ENCODE results near the gene IMMT. TPM values are rescaled to one million over a fixed set of nuclear protein-coding genes. Genes with fewer than 3 reads are reported as not detected.

IMMT gene
- total and polyA plus RNA-seq, 2 donors (not counting 1 experiment from before 2014, with no cell fraction given) = 23.5 to 66.0 TPM

- WGBS (ENCODE audit: insufficient coverage) = under 1% methylated on average over 16 of the region's 17 CpGs
These were observed 559 bp downstream of the IMMT start for GRCh38 chr2:86194751-86195054.

More at GRCh38 chr2:86194751-86195054, 559 bp downstream of the IMMT start:
- H3K4me3 ChIP-seq (ENCODE audit: control extremely low read depth in 1 of 5, extremely low read depth in 1 of 5, insufficient read depth in 1 of 5, low read depth in 2 of 5, low read length in 4 of 5) = peak overlapping the region; percentile 76 to 99 (median 91)
- peaks cover 17% of the 10 kb centered on the region for H4K20me1 ChIP-seq (ENCODE audit: control insufficient read depth, insufficient read depth, low read length, poor library complexity, severe bottlenecking)
- ATAC-seq (ENCODE audit: low read depth) (no peak), DNase-seq (no peak)
- Mint-ChIP-seq H3K9me3 (ENCODE audit: insufficient read depth) (no peaks in the 10 kb centered on the region), H3K4me1 (peaks cover 52% of the 10 kb centered on the region), H3K27ac (peak overlapping the region; percentile 89), H3K4me3 (peak overlapping the region; percentile 94), H3K27me3 (no peaks in the 10 kb centered on the region)
- no peak for TF ChIP-seq EZH2 (IDR thresholded peaks at IDR 0.05; ENCODE audit: borderline replicate concordance, insufficient read depth, low read depth, low read length, poor library complexity, severe bottlenecking)
- TF ChIP-seq CTCF (IDR thresholded peaks at IDR 0.05) = no peak
- intact Hi-C loops (cut with micrococcal nuclease) = loop anchor here (1.0 to 5.0 kb wide), 6 partner anchors 44 to 655 kb away; partner anchors contain the start of genes CHMP3, KDM3A, MAT2A and PTCD3
- peaks cover 70% of the 10 kb centered on the region for H3K79me2 ChIP-seq (ENCODE audit: control insufficient read depth, insufficient read depth, low read length)
- peak overlapping the region; percentile 82 for H3K9ac ChIP-seq (ENCODE audit: low read length)
- ChIA-PET CTCF (interaction anchor here (1.0 to 1.7 kb wide), 2 partner anchors 9 to 26 kb away, joined by 3 to 4 read pairs; no protein-coding TSS in a partner anchor), POLR2A (interaction anchor here (0.6 to 1.5 kb wide), 6 partner anchors 9 to 868 kb away, joined by 3 to 4 read pairs (median 4); partner anchors contain the start of genes KDM3A, MAT2A, POLR1A and PTCD3)
- H3K4me2 ChIP-seq (replicated peaks; ENCODE audit: low read depth, low read length, poor library complexity, severe bottlenecking) = peak overlapping the region; percentile 79
- H3K4me1 ChIP-seq (ENCODE audit: control insufficient read depth in 2 of 2, insufficient read depth in 2 of 2, low read length in 2 of 2) = peaks cover 23 to 25% of the 10 kb centered on the region in 2 donors
- H3K36me3 ChIP-seq (replicated peaks in 1 of 2; ENCODE audit: control extremely low read depth in 1 of 2, control insufficient read depth in 1 of 2, extremely low read depth in 1 of 2, insufficient read depth in 2 of 2, low read length in 1 of 2) = peaks cover 0 to 7% of the 10 kb centered on the region in 2 experiments
- H3K27me3 ChIP-seq (replicated peaks in 1 of 4; ENCODE audit: control extremely low read depth in 1 of 4, control insufficient read depth in 3 of 4, insufficient read depth in 4 of 4, low read length in 3 of 4) = no peaks in the 10 kb centered on the region
- H3K27ac ChIP-seq (ENCODE audit: low read length in 2 of 2) = peak overlapping the region; percentile 90 to 94
- no peaks in the 10 kb centered on the region for H3K9me3 ChIP-seq (ENCODE audit: control extremely low read depth in 1 of 3, control insufficient read depth in 2 of 3, insufficient read depth in 1 of 3, low read length in 2 of 3)
- peak overlapping the region; percentile 83 for H2AFZ ChIP-seq (ENCODE audit: insufficient read depth, low read depth, low read length, poor library complexity, severe bottlenecking)

Data from B cell (primary cell).